ENCODE results near the gene PDIA6. TPM values are rescaled to one million over a fixed set of nuclear protein-coding genes. Genes with fewer than 3 reads are reported as not detected.
A peak's percentile ranks its signal among the peaks of the same experiment; 100 is the strongest.

Gene PDIA6
- total RNA-seq, 5 donors from 2014 or later (not counting 1 experiment from before 2014, with no cell fraction given) = 32.6 to 72.3 (median 50.9) TPM

GRCh38 chr2:10835052-10835970 is 22.7 kb upstream of the PDIA6 start:
- CTCF ChIA-PET = interaction anchor here (0.6 to 7.1 kb wide), 16 partner anchors 21 to 1922 kb away, joined by 3 to 60 read pairs (median 6); a partner anchor contains a TSS
- no peak overlapping the region for H3K27ac Mint-ChIP-seq
- 41% methylated on average over 36 of the region's 48 CpGs for WGBS (ENCODE audit: insufficient coverage)

GRCh38 chr2:10834068-10834655 is 21.6 kb upstream of the PDIA6 start:
- H3K4me3 Mint-ChIP-seq = no peak overlapping the region
- ChIA-PET CTCF (interaction anchor here (0.6 to 7.1 kb wide), 5 partner anchors 10 to 1923 kb away, joined by 3 to 60 read pairs (median 10); a partner anchor contains a TSS), POLR2A (no interaction called here)
- no peaks in the 10 kb centered on the region for H3K9me3 Mint-ChIP-seq
- H3K36me3 ChIP-seq (ENCODE audit: control insufficient read depth in 2 of 2, extremely low read depth in 1 of 2, insufficient read depth in 1 of 2, low read length in 1 of 2) = no peaks in the 10 kb centered on the region
- no peak overlapping the region for H3K27ac Mint-ChIP-seq
- peaks cover 0 to 18% of the 10 kb centered on the region in 2 experiments for H3K4me1 ChIP-seq (ENCODE audit: control insufficient read depth in 1 of 2, extremely low read depth in 1 of 2, insufficient read depth in 2 of 2, low read length in 2 of 2)
- peaks cover 9 to 36% of the 10 kb centered on the region in 2 donors for H3K27me3 Mint-ChIP-seq
- DNase-seq (no peak), ATAC-seq (replicated peaks in 1 of 4) (no peak)
- H3K4me3 ChIP-seq (ENCODE audit: control insufficient read depth in 1 of 2, extremely low read depth in 1 of 2, low read length in 1 of 2) = no peak overlapping the region
- H3K36me3 Mint-ChIP-seq = no peaks in the 10 kb centered on the region
- peaks cover 0 to 58% of the 10 kb centered on the region in 2 experiments for H3K27me3 ChIP-seq (replicated peaks in 1 of 2; ENCODE audit: control insufficient read depth in 2 of 2, extremely low read depth in 1 of 2, insufficient read depth in 2 of 2, low read length in 1 of 2)
- no peaks in the 10 kb centered on the region for H3K9me3 ChIP-seq
- H3K27ac ChIP-seq (ENCODE audit: low read length) = no peak overlapping the region
- WGBS (ENCODE audit: insufficient coverage) = 100% methylated on average over 2 of the region's 8 CpGs
- peaks cover 5 to 10% (median 8%) of the 10 kb centered on the region in 3 donors for H3K4me1 Mint-ChIP-seq

More at GRCh38 chr2:10835052-10835970, 22.7 kb upstream of the PDIA6 start:
- Histone ChIP-seq H3K27ac (ENCODE audit: low read length) (no peak overlapping the region), H3K36me3 (ENCODE audit: control insufficient read depth in 2 of 2, extremely low read depth in 1 of 2, insufficient read depth in 1 of 2, low read length in 1 of 2) (no peaks in the 10 kb centered on the region), H3K9me3 (no peaks in the 10 kb centered on the region), H3K4me3 (ENCODE audit: control insufficient read depth in 1 of 2, extremely low read depth in 1 of 2, low read length in 1 of 2) (no peak overlapping the region), H3K27me3 (replicated peaks in 1 of 2; ENCODE audit: control insufficient read depth in 2 of 2, extremely low read depth in 1 of 2, insufficient read depth in 2 of 2, low read length in 1 of 2) (peaks cover 0 to 61% of the 10 kb centered on the region in 2 experiments), H3K4me1 (ENCODE audit: control insufficient read depth in 1 of 2, extremely low read depth in 1 of 2, insufficient read depth in 2 of 2, low read length in 2 of 2) (peaks cover 0 to 18% of the 10 kb centered on the region in 2 experiments)
- POLR2A ChIA-PET = interaction anchor here in 1 of 2 donors (0.5 kb wide), 1 partner anchor 425 kb away, joined by 3 read pairs; no protein-coding TSS in a partner anchor
- H3K4me1 Mint-ChIP-seq = peaks cover 5 to 10% (median 8%) of the 10 kb centered on the region in 3 donors
- ATAC-seq (replicated peaks in 1 of 4) (peak; percentile 56 to 82 (median 67)), DNase-seq (peak; percentile 27 to 81 (median 66))
- no peaks in the 10 kb centered on the region for H3K36me3 Mint-ChIP-seq
- peaks cover 12 to 36% of the 10 kb centered on the region in 2 donors for H3K27me3 Mint-ChIP-seq
- no peak overlapping the region for H3K4me3 Mint-ChIP-seq
- H3K9me3 Mint-ChIP-seq = peaks cover 0 to 9% (median 5%) of the 10 kb centered on the region in 3 donors

- Mint-ChIP-seq H3K9me3 (no peaks in the 10 kb centered on the region), H3K4me3 (peak overlapping the region in 1 of 3 donors; percentile 26), H3K27me3 (peaks cover 9 to 34% of the 10 kb centered on the region in 2 donors), H3K27ac (no peak overlapping the region), H3K4me1 (peaks cover 5 to 10% (median 8%) of the 10 kb centered on the region in 3 donors), H3K36me3 (no peaks in the 10 kb centered on the region)
- ChIA-PET CTCF (interaction anchor here (0.5 to 7.1 kb wide), 24 partner anchors 9 to 1327 kb away, joined by 3 to 60 read pairs (median 5); partner anchors contain the start of gene PDIA6 (in 1 of the 2)), POLR2A (no interaction called here)
- H3K27me3 ChIP-seq (replicated peaks in 1 of 2; ENCODE audit: control insufficient read depth in 2 of 2, extremely low read depth in 1 of 2, insufficient read depth in 2 of 2, low read length in 1 of 2) = peaks cover 0 to 62% of the 10 kb centered on the region in 2 experiments
- no peak overlapping the region for H3K27ac ChIP-seq (ENCODE audit: low read length)
- 79% methylated on average over 10 of the region's 10 CpGs for WGBS (ENCODE audit: insufficient coverage)
- no peaks in the 10 kb centered on the region for H3K9me3 ChIP-seq
- no peak overlapping the region for H3K4me3 ChIP-seq (ENCODE audit: control insufficient read depth in 1 of 2, extremely low read depth in 1 of 2, low read length in 1 of 2)
- no peaks in the 10 kb centered on the region for H3K36me3 ChIP-seq (ENCODE audit: control insufficient read depth in 2 of 2, extremely low read depth in 1 of 2, insufficient read depth in 1 of 2, low read length in 1 of 2)
- no peak for ATAC-seq (replicated peaks in 1 of 4)
- H3K4me1 ChIP-seq (ENCODE audit: control insufficient read depth in 1 of 2, extremely low read depth in 1 of 2, insufficient read depth in 2 of 2, low read length in 2 of 2) = peaks cover 0 to 18% of the 10 kb centered on the region in 2 experiments
- no peak for DNase-seq
Observed at GRCh38 chr2:10833021-10833420, 20.4 kb upstream of the PDIA6 start.

- Histone ChIP-seq H3K27me3 (replicated peaks in 1 of 2; ENCODE audit: control insufficient read depth in 2 of 2, extremely low read depth in 1 of 2, insufficient read depth in 2 of 2, low read length in 1 of 2) (peaks cover 0 to 56% of the 10 kb centered on the region in 2 experiments), H3K9me3 (no peaks in the 10 kb centered on the region), H3K4me1 (ENCODE audit: control insufficient read depth in 1 of 2, extremely low read depth in 1 of 2, insufficient read depth in 2 of 2, low read length in 2 of 2) (peaks cover 0 to 18% of the 10 kb centered on the region in 2 experiments), H3K27ac (ENCODE audit: low read length) (no peak overlapping the region), H3K4me3 (ENCODE audit: control insufficient read depth in 1 of 2, extremely low read depth in 1 of 2, low read length in 1 of 2) (no peak overlapping the region), H3K36me3 (ENCODE audit: control insufficient read depth in 2 of 2, extremely low read depth in 1 of 2, insufficient read depth in 1 of 2, low read length in 1 of 2) (no peaks in the 10 kb centered on the region)
- Mint-ChIP-seq H3K4me1 (peaks cover 5 to 10% (median 8%) of the 10 kb centered on the region in 3 donors), H3K36me3 (no peaks in the 10 kb centered on the region), H3K27me3 (peaks cover 4 to 30% of the 10 kb centered on the region in 2 donors), H3K4me3 (peak overlapping the region in 1 of 3 donors; percentile 33), H3K27ac (peak overlapping the region in 1 of 2 donors; percentile 23), H3K9me3 (no peaks in the 10 kb centered on the region)
- ChIA-PET POLR2A (no interaction called here), CTCF (interaction anchor here (0.5 to 7.1 kb wide), 25 partner anchors 9 to 1328 kb away, joined by 3 to 60 read pairs (median 5); partner anchors contain the start of gene PDIA6 (in 1 of the 2))
- peak; percentile 54 to 89 (median 77) for DNase-seq
- ATAC-seq (replicated peaks in 1 of 4) = peak; percentile 89 to 92 (median 90)
- WGBS (ENCODE audit: insufficient coverage) = 58% methylated on average over 10 of the region's 30 CpGs
Observed at GRCh38 chr2:10832203-10832936, 19.8 kb upstream of the PDIA6 start.

GRCh38 chr2:10831400-10831985 is 18.9 kb upstream of the PDIA6 start:
- WGBS (ENCODE audit: insufficient coverage) = 73% methylated on average over 13 of the region's 16 CpGs
- ChIA-PET POLR2A (no interaction called here), CTCF (interaction anchor here (0.5 to 7.1 kb wide), 12 partner anchors 8 to 1386 kb away, joined by 3 to 60 read pairs (median 6); partner anchors contain the start of gene PDIA6 (in 1 of the 2))
- H3K4me1 ChIP-seq (ENCODE audit: control insufficient read depth in 1 of 2, extremely low read depth in 1 of 2, insufficient read depth in 2 of 2, low read length in 2 of 2) = peaks cover 0 to 18% of the 10 kb centered on the region in 2 experiments
- no peak overlapping the region for H3K27ac ChIP-seq (ENCODE audit: low read length)
- peaks cover 0 to 58% of the 10 kb centered on the region in 2 experiments for H3K27me3 ChIP-seq (replicated peaks in 1 of 2; ENCODE audit: control insufficient read depth in 2 of 2, extremely low read depth in 1 of 2, insufficient read depth in 2 of 2, low read length in 1 of 2)
- no peak for ATAC-seq (replicated peaks in 1 of 4)
- peaks cover 4 to 26% of the 10 kb centered on the region in 2 donors for H3K27me3 Mint-ChIP-seq
- no peak overlapping the region for H3K4me3 Mint-ChIP-seq
- no peak overlapping the region for H3K27ac Mint-ChIP-seq
- H3K4me1 Mint-ChIP-seq = peaks cover 5 to 10% (median 8%) of the 10 kb centered on the region in 3 donors
- no peaks in the 10 kb centered on the region for H3K9me3 ChIP-seq
- H3K9me3 Mint-ChIP-seq = no peaks in the 10 kb centered on the region
- no peaks in the 10 kb centered on the region for H3K36me3 Mint-ChIP-seq
- no peak overlapping the region for H3K4me3 ChIP-seq (ENCODE audit: control insufficient read depth in 1 of 2, extremely low read depth in 1 of 2, low read length in 1 of 2)
- H3K36me3 ChIP-seq (ENCODE audit: control insufficient read depth in 2 of 2, extremely low read depth in 1 of 2, insufficient read depth in 1 of 2, low read length in 1 of 2) = no peaks in the 10 kb centered on the region
- DNase-seq = no peak

Data from T-cell (primary cell).